GM21619 (cell line): Measurements from ENCODE around the gene ANKRD22.

ENCODE experiments used
- ATAC-seq: cut with Tn5 transposase; IDR thresholded peaks from one replicate; pipeline ENCODE4 v1.9.1; 2021; ENCODE audit not compliant: unreplicated experiment

The ANKRD22 gene

DNA sequence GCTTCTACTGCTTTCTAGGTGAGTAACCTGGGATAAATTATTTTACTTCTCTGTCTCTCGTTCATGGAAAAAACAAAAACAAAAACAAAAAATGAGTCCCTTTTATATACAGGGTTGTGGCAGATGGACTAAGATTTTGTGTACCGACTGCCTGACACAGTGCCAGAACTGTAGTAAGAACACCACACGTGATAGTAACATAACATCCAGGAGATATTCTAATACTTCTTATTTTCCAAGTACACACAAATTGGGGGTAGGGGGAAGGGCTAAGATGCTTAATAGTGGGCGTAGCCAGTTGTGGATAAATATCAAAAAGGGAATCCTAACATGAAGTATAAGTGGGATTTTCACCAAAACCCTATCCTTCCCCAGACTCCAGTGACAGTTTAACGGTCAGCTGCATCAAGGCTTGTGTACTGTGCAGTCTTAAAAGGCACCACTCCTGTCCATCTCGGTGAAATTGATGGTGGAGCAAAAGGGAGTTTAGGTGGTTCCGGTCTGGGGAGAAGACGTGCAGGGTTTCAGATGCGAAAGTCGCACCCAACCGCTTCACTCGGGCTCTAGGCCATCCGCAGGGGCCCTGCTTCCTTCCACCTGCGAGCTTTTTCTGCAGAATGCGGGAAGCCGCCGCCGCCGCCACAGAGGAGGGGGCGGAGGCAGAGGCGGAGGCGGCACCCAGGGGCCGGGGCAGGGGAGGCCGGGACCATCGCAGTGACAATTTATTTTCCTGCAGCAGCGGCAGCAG, 28.1 kb upstream of the ANKRD22 start, which contains the start of gene STAMBPL1:
TSS of gene STAMBPL1 (plus strand) at position 712 of the 748 bp plus-strand sequence. CDS start 21,464 bp downstream, outside the sequence.
- ATAC-seq: peak; percentile 55

DNA sequence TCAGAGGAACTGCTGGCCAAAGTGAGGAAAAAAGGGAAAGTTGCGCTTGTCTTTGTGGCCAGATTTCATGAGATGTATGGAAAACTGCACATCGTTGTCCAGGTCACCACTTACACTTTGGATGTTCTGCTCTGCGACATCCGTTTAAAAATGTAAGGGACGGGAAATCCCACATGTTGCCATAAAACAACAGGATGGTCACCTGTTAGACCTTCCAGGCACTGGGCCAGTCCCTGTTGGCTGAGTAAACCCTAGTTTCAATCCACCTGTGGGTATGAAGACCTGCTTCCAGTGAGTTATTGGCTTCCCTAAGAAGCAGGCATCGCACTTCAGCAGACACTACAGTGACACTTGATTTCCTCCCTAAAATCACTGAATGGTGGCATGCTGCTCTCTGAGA, 25.7 kb upstream of the ANKRD22 start:
- no peak for ATAC-seq

DNA sequence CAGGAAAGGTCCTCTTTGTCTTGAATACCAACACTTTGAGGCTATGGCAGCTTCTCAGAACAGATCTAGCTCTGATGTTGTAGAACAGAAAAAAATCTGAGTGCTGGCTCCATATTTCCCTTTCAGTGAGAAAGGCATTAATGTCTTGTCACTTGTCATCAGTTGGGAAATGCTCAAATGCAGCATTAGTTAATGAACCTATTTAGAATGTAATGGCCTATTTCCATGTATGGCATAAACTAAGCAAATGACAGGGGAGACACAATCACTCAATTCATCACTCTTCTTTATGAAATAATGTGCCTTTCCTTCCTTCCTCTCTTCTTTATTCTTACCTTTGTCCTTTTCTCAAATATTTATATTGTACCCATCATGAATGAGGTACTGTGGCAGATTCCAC, 23.4 kb upstream of the ANKRD22 start:
- no peak for ATAC-seq

DNA sequence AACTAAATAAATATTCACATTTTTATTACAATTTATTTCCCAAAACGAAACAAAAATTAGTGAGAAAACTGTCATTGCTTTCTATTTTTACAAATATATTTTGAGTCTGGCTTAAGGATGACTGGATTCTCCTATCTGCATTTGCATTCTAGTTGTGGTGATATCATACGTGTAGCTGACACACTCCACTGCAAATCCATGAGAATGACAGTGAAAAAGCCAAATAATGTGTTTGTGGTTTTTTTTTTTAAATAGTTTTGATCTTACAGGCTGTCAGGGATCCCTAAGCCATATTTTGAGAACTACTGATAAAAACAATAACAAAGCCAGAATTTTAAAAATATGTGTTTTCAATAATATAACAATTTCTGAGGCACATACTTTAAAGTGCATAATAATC, 22.6 kb upstream of the ANKRD22 start:
- no peak for ATAC-seq

DNA sequence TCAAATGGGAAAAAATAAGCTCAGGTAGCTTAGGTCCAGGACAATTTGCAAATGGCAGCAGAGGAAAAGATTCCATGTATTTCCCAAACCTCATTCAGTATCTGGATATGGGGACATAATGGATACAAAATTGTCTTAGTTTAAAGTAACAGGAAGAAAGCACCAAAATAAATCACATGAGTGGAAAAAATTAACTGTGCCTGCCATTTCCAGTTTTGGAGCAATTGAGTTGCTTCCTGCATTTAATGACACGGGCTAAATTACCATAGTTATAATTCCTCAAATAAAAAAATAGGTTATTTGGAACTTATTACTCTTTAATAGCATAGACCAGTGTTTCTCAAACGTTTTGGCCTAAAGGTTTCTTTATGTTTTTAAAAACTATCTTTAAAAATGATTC, 22.1 kb upstream of the ANKRD22 start:
- no peak for ATAC-seq

DNA sequence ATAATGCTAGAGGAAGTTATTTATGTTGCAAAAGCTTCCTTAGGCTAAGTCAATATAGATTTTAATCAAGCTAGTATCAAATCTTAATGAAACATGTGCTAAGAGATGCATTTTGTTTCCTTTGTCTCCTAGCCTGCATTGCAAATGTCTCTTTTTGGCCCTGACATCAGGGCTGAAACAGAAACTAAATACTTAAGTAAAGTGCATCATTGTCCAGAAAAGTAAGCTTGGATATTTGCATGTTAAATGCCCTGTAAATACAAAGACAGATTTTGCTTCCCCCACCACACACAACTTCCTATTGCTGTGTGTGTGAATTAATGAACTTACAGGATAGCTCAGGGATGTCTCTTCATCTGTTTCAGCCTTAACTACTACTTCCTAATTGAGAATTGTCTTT, 18.4 kb upstream of the ANKRD22 start:
- ATAC-seq: peak; percentile 54

DNA sequence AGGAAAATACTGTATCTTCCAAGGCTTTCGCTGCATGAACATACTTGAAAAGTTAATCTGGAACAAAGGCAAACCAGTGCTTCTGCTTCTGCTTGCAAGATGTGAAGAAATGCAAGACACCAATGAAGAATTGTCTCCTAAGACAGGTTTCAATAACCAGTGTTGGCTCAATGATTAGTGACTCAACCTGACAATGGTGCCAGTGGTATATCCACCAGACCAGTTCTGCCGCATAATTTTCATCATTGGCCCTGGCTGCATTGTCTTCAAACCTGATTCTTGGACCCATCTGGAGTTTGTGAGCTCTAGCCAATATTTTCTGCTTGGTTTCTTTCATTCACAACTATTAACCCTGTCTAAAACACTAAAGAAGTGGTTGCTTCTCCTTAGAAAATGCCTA, 14.8 kb upstream of the ANKRD22 start:
- no peak for ATAC-seq

DNA sequence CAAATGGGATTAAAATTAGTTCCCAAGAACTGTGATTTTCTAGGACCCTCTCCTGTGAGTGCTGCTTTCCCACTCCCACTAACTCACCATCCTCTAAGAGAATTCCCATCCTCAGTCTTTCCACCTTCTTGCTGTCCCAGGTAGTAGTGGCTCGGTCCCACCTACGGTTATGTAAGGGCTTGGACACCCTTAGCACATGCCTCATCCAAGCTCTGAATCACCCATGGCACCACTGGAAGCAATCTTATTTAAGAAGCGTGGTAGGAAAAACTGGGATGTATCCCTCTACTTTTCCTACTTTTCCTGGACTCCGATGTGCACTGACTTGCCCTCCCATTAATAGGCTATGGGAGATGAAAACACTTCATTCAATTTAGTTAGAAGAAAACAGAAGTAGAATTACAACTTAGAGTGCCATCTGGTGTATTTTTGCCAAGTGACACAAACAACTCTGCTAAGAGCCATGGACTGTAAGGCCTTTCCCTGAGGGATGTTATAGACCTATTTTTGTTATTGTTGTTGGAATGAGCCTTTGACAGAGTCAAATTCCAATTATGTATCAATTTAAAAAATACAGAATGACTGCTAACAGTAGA, 13.7 kb upstream of the ANKRD22 start:
- ATAC-seq: no peak

DNA sequence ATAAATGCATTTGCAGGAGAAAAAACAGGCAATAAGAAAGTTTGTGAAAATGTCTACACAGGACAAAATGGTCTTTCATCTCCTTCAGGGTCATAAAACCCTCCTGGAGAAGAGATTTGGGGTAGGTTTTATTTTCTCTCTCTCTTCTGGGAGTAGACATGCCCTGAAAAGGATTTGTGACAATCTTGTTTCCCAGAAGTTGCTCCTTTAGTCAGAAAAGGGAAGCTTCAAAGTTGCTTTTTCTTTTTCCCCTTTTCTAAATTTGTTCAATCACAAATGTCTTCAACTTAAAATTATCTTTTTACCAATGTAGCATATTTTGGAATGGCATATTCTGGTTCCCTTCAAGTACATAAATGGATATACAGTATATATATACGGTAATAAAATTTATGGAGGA, 9.4 kb upstream of the ANKRD22 start:
- ATAC-seq: no peak

DNA sequence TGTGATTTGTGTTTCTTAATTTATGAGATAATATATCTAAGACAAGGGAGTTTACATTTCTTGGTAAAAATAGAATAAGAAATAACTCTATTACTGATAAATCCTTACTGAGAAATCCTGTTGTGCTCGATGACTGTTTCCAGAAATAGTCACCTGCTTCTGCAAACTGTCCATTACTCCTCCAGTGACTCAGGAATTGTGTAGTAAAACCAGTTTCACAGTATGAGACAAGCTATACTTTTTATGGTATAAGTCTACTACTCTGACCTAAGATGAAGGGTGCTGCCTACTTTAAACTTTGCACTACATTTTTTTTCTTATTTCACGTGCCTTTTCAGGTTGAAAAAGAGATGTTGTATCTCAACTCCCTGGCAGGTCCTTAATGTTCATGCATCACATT, 6.8 kb upstream of the ANKRD22 start:
- ATAC-seq: no peak

DNA sequence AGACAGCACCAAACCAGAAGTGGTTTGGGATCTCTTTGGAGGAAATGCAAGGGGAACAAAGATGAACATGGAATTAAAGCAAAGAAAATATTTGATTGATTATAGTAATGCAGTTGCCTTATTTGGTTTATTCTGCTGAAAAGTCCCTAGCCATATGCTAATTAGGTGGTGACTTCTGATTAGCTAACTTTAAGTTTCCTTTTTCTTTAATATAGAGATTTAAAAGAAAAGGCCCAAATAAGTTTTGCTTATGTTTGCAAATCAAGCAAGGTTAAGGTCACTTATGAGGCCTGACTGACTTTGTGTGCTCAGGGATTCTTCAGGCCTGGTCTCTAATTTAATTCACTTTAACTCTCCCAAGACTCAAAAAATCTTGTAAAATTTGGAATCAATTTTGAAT, 6.2 kb upstream of the ANKRD22 start:
- ATAC-seq: no peak

DNA sequence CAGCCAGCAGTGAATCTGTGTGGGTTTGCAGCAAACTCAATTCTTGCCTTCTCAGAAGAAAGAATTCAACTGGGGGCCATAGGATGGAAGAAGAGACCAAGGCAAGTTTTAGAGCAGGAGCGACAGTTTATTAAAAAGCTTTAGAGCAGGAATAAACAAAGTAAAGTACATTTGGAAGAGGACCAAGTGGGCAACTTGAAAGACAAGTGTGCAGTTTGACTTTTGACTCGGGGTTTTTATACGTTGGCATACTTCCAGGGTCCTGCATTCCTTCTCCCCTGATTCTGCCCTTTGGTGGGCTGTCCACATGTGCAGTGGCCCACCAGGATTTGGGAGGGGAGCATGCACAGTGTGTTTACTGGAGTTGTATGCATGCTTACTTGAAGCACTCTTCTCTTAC, 3.0 kb upstream of the ANKRD22 start:
- ATAC-seq: no peak

DNA sequence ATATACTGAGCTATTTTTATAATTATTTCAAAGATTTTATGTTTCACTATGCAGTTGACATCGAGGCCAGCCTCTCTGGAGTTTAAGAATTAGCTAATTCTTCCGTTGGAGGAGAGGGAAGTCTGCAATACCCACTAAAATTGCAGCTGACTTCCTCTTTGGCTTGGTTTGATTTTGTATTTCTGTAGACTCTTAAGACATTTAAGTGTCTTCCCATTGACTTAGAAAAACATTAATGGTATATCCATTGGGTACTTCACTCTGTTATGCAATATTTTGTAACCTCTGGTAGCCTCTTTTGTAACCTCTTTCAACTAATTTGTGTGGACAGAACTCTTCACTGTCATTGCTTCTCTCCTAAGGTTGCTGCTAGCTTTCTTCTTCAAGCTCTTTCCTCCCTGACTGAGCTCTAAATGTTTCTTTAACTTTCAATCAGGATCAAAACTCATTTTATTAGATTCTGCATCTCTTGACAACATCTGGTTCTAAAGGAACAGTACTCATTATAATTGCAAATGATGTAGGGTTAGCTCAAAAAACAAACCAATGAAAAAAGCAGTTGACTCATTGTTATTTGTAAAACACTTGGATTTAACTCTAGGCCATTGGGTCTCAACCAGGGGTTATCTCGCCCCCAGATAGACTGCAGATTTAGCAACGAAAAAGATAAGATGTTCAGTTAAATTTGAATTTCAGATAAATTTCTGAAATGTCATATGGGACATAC, 1.7 kb upstream of the ANKRD22 start:
- ATAC-seq: no peak

DNA sequence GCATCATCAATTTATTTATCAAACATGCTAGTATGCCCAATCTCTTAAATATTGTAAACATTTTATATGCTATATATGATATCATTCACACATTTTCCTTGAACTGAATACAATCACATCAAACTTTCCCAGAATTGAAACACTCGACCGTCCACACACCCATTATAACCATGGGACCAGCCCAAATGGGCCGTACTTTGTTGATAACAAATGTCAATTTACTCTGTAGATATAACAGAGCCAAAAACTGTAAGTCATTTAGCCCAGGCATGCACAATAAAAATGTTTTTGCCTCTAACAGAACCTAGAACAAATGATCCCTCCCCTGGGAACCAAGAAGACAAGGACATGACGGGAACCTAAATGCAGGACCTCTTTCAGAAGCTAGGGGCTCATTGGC, 683 bp upstream of the ANKRD22 start:
- ATAC-seq: no peak

DNA sequence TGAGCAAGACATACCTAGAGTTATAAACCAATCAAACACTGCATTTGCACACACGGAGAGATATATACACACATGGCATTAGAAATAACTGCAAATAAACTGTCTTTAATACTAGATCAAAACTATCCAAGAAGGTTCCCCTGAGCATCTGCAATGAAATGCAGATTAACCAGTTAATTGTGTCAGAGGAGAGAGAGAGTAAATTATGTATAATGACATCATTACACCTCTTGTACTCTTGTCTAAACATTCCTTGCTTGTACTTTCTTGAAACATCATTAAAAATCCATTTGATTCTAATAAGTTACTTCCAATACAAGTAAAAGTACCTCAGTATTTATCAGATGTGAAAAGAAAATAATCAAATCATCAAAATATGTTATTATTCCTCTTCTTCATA, 932 bp downstream of the ANKRD22 start:
- ATAC-seq: no peak

DNA sequence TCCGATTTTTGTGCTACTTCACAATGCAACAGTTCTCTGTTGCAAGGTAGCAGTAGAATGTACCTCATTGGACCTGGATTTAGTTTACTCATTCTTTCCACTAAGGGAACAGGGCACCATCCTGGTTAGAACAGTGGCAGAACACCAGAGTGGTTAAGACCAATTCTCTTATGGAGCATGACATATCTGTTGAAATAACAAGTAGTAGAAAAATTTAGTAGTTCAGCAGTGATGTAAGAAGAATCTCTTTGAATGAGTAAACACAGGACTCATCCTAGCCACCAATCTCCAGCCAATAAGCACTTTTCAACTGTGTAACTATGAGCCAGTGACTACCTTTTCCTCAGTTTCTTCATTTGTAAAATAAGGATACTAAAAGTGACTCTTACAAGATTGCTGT, 2.4 kb downstream of the ANKRD22 start:
- ATAC-seq: no peak

DNA sequence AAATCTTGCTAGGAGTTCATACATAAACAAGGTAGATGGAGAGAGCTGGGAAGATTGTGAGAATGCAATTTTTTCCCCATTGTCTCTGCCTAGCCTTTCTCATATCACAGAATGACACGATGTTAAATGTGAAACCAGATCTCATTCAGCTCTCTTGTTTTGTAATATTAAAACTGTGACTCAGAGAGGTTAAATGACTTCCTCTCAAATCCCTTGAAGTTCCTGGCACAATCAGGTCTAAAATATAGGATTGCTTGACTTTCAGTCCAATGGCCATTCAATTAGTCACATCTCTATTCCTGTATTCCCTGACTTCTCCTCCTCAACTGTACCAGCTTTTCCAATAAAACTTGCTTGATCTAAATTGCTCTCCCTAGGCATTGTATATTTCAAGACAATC, 3.1 kb downstream of the ANKRD22 start:
- ATAC-seq: no peak

DNA sequence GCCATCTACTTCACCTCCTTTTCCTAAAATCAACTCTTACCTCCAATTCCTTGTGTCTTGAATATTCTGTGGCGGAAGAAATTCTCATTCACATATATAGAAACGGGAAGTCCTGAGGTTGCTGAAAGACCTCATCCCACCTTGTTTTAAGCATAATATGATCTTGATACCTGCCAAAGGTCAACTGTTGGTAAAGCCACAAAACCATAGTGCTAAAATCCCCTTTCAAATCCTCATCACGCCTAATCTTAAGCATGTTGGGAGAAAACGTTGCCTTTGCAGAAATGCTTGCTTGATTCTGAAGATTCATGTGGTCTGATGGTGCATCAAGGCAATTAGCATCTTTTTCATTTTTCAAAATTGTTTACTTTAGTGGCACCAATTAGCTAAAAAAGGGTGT, 8.5 kb downstream of the ANKRD22 start:
- ATAC-seq: no peak

DNA sequence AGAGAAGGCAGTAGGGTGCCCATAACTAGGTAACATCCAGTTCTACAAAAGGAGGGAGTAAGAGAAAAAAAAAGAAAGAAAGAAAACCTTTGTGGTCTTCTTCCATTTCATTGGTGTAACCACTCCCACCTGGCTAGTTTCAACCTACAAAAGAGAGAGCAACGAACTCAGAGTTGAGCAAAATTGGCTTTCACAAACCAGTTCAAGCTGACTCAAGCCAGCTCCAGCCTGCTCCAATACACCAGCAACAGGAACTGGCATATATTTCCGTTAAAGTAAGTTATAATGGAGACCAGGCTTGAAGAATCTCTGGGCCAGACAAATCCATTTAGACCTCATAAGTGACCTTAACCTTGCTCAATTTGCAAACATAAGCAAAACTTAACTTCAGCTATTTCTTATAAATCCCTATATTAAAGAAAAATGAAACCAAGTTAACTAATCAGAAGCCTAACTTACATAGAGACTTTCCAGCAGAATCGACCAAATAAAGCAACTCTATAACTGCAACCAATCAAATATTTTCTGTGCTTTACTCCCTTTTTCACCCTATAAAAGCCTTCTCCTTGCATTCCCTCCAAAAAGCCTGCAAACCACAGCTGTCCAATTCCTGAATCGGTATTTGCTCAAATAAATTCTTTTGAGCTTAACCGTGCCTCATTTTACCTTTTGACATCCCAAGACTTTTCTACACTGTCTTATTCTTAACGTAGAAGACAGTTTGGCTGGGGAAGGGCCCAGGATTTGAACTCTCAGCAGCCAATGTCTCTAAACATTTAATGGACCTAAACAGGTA, 10.1 kb downstream of the ANKRD22 start:
- ATAC-seq: no peak

DNA sequence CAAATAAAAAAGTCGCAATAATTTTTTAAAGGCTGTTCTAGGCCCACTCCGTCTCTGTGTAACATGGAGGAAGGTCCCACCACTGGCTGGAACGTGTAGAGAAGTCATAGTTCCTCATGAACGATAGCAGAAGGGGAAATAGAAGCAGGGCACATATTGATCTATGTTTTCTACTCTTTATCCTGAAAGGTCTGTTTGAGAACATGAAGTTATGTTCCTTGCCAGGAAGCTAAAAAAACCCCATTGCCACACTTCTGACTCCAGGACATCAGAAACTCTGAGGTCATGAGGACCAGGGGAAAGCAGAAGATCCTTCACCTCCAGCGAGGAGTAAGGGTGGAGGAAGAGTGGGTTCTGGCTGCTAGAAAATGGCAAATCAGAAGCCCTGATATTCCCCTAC, 10.8 kb downstream of the ANKRD22 start:
- no peak for ATAC-seq

DNA sequence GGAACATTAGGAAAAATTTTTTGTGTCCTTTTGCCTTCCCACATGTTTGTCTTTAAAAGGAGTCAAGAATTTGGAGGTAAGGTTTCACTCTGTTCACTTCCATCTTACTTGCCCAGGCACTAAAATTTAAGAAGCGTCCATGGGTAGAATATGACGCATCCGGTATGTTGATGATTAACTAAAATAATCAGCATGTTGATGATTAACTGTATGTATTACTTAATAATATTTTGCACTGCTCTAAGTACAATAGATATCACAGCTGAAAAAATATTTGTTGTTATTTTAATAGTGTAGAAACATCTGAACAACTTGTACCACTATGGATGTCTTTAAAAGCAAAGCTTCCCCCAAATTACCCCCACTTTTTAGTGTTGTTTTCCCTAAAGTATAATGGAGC, 11.5 kb downstream of the ANKRD22 start:
- ATAC-seq: no peak
